ENCODE measurements around the gene CDX1.

CDX1 gene

DNA sequence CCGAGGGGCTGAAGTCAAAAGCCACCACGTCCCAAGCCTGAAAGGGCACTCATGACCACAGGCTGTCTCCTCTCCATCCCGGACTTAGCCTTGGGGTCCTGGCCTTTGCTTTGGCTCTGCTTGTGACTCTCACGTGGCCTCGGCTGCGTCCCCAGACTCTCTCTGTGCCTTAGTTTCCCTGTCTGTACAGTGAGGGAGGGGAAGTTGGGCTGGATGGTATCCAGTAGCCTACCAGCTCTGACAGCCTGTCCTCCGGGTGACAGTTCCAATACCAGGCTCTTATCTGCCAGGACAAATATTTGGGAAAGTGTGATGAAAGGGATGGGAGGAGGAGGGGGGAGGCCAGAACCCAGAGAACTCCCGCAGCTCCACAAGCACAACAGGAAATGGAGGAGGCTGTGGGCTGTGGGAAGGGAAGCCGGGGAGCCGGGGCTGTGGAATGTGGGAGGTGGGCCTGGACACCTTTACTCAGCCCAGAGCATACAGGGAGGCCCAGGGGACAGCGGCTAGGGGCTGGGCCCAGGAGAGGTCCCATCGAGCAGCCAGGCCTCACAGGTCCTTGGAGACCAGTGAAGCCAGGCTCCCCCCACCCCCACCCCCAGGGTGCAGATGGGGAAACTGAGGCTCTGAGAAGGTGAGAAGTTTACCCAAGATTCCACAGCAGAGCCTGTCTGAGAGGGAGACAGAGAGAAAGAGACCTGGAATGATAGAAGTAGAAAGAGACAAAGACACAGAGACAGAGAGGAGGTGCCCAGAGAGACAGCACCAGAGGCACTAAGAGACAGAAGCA lies 29.2 kb upstream of the CDX1 start:
- no peak for DNase-seq (ENCODE audit: low read depth in 1 of 2, low spot score in 1 of 2)
- no peaks in the 10 kb centered on the region for H3K27me3 ChIP-seq (ENCODE audit: insufficient read depth, poor library complexity, severe bottlenecking)
- H3K4me3 ChIP-seq (replicated peaks; ENCODE audit: insufficient read depth, low read length) = no peak overlapping the region
- H3K27ac ChIP-seq (replicated peaks) = no peak overlapping the region
- TF ChIP-seq, protein P1, sequence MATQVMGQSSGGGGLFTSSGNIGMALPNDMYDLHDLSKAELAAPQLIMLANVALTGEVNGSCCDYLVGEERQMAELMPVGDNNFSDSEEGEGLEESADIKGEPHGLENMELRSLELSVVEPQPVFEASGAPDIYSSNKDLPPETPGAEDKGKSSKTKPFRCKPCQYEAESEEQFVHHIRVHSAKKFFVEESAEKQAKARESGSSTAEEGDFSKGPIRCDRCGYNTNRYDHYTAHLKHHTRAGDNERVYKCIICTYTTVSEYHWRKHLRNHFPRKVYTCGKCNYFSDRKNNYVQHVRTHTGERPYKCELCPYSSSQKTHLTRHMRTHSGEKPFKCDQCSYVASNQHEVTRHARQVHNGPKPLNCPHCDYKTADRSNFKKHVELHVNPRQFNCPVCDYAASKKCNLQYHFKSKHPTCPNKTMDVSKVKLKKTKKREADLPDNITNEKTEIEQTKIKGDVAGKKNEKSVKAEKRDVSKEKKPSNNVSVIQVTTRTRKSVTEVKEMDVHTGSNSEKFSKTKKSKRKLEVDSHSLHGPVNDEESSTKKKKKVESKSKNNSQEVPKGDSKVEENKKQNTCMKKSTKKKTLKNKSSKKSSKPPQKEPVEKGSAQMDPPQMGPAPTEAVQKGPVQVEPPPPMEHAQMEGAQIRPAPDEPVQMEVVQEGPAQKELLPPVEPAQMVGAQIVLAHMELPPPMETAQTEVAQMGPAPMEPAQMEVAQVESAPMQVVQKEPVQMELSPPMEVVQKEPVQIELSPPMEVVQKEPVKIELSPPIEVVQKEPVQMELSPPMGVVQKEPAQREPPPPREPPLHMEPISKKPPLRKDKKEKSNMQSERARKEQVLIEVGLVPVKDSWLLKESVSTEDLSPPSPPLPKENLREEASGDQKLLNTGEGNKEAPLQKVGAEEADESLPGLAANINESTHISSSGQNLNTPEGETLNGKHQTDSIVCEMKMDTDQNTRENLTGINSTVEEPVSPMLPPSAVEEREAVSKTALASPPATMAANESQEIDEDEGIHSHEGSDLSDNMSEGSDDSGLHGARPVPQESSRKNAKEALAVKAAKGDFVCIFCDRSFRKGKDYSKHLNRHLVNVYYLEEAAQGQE (IDR thresholded peaks at IDR 0.05; ENCODE audit: insufficient replicate concordance, low read depth) = no peak
- TF ChIP-seq, protein P2, sequence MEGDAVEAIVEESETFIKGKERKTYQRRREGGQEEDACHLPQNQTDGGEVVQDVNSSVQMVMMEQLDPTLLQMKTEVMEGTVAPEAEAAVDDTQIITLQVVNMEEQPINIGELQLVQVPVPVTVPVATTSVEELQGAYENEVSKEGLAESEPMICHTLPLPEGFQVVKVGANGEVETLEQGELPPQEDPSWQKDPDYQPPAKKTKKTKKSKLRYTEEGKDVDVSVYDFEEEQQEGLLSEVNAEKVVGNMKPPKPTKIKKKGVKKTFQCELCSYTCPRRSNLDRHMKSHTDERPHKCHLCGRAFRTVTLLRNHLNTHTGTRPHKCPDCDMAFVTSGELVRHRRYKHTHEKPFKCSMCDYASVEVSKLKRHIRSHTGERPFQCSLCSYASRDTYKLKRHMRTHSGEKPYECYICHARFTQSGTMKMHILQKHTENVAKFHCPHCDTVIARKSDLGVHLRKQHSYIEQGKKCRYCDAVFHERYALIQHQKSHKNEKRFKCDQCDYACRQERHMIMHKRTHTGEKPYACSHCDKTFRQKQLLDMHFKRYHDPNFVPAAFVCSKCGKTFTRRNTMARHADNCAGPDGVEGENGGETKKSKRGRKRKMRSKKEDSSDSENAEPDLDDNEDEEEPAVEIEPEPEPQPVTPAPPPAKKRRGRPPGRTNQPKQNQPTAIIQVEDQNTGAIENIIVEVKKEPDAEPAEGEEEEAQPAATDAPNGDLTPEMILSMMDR (IDR thresholded peaks at IDR 0.05; ENCODE audit: insufficient read depth, low read length) = no peak
- no peak for TF ChIP-seq SPI1 (IDR thresholded peaks at IDR 0.05; ENCODE audit: borderline replicate concordance, low read depth)
- TF ChIP-seq POLR2AphosphoS5 (IDR thresholded peaks at IDR 0.05; ENCODE audit: low read depth) = no peak
- no peak for TF ChIP-seq GABPA (IDR thresholded peaks at IDR 0.05; ENCODE audit: low read depth)

DNA sequence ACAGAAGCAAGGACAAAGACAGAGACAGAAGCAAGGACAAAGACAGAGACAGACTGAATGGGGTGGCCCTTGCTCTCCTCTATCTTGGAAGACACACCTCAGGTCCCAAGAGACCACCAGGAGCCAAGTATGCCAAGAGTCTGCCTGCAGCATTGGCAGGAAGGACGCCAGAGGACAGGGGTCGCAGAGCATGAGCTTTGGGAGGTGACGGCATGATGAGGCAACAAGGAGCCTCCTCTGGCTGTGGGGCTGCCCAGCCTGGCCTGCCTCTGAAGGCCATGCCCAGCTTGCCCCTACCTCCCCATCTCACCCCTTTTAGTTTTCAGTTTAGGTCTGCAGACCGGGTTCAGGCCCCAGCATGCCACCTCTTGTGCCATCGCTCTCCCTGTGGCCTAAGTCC lies 28.6 kb upstream of the CDX1 start:
- TF ChIP-seq, protein P2 (IDR thresholded peaks at IDR 0.05; ENCODE audit: insufficient read depth, low read length) = no peak
- TF ChIP-seq, protein P1 (IDR thresholded peaks at IDR 0.05; ENCODE audit: insufficient replicate concordance, low read depth) = no peak
- TF ChIP-seq POLR2AphosphoS5 (IDR thresholded peaks at IDR 0.05; ENCODE audit: low read depth) (no peak), SPI1 (IDR thresholded peaks at IDR 0.05; ENCODE audit: borderline replicate concordance, low read depth) (no peak), GABPA (IDR thresholded peaks at IDR 0.05; ENCODE audit: low read depth) (no peak)
- H3K27me3 ChIP-seq (ENCODE audit: insufficient read depth, poor library complexity, severe bottlenecking) = no peaks in the 10 kb centered on the region
- no peak overlapping the region for H3K4me3 ChIP-seq (replicated peaks; ENCODE audit: insufficient read depth, low read length)
- H3K27ac ChIP-seq (replicated peaks) = no peak overlapping the region
- no peak for DNase-seq (ENCODE audit: low read depth in 1 of 2, low spot score in 1 of 2)

DNA sequence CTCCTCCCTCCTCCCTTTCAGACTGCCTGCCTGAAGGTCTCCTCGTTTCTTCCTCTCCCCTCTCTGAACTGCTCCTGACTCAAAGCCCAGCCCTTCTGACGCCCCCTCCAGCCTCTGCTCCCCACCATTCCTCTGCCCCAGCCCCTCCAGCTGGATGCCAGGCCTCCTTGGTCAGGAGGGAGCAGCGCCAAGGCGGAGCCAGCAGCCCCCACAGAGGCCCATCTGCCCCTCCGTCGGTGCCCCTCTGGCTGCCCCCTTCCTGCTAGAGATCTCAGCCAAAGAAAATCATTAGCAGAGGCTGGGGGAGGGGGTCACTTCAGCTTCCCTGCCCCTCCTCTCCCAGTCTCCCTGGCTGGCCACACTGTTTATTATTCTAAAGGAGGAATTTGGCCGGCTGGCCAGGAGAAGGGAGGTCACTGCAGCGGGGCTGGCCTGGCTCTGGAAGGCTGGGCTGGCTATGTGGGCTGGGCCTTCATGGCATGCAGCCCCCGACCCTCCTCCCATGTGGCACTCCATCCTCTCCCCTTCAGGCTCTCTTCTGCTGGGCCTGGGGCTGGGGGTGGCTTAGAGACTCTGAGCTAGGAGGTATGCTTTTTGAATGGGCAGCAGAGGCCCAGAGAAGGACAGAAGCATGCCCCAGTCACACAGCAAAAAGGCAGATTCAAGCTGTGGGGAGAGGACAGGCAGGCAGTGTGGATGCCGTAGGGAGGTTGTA lies 27.9 kb upstream of the CDX1 start:
- no peak for DNase-seq (ENCODE audit: low read depth in 1 of 2, low spot score in 1 of 2)
- no peak overlapping the region for H3K4me3 ChIP-seq (replicated peaks; ENCODE audit: insufficient read depth, low read length)
- no peaks in the 10 kb centered on the region for H3K27me3 ChIP-seq (ENCODE audit: insufficient read depth, poor library complexity, severe bottlenecking)
- H3K27ac ChIP-seq (replicated peaks) = no peak overlapping the region
- no peak for TF ChIP-seq SPI1 (IDR thresholded peaks at IDR 0.05; ENCODE audit: borderline replicate concordance, low read depth)
- TF ChIP-seq POLR2AphosphoS5 (IDR thresholded peaks at IDR 0.05; ENCODE audit: low read depth) = no peak
- TF ChIP-seq GABPA (IDR thresholded peaks at IDR 0.05; ENCODE audit: low read depth) = no peak
- TF ChIP-seq, protein P1 (IDR thresholded peaks at IDR 0.05; ENCODE audit: insufficient replicate concordance, low read depth) = no peak
- TF ChIP-seq, protein P2 (IDR thresholded peaks at IDR 0.05; ENCODE audit: insufficient read depth, low read length) = no peak

All from HL-60 (cell line).